Left ventricle myocardium superior (tissue), 1 donor: ENCODE measurements around the gene HTR5A. TPM values are rescaled to one million over a fixed set of nuclear protein-coding genes. Genes with fewer than 3 reads are reported as not detected.
A peak's percentile ranks its signal among the peaks of the same experiment; 100 is the strongest.
"Not testable (repeated sequence)": the region's sequence is repeated elsewhere in the genome, so short reads cannot be mapped to it uniquely, and the experiment has no call there.

Source experiments
- ATAC-seq: fragments of 200-7000 bp; cut with Tn5 transposase; one replicate; pipeline ENCODE4 v1.9.1; 2020; ENCODE audit warnings: mild to moderate bottlenecking, moderate library complexity
- DNase-seq: peaks from one replicate; pipeline ENCODE4 v3.0.0-alpha.2; 2020
- intact Hi-C: fragments of 100-400 bp; cut with micrococcal nuclease; formaldehyde crosslinking; loops from one replicate; pipeline ENCODE4 v1.11.0; 2022
- long read RNA-seq: library from polyadenylated mRNA; unstranded; transcript quantifications from one replicate; pipeline ENCODE4 v2.0.0, GENCODE V29; 2021
- total RNA-seq: library from RNA; stranded (reverse); fragmentation: NEBNext Ultra II Directional; extraction: Animal tissue kit (Norgen Biotek cat#: 25700); gene quantifications from one replicate; pipeline ENCODE4 v1.2.1, GENCODE V29; 2021
- donor health status: DM: no; HTN: yes; CAD: no; lungs with severe emphysema.

HTR5A gene
- not detected for total RNA-seq
- long read RNA-seq = 0 reads

GRCh38 chr7:155069992-155070751 is at the start of gene HTR5A:
TSS of gene HTR5A (plus strand) at chr7:155070324. CDS start at chr7:155070900, 576 bp downstream.
- DNase-seq (peak; percentile 89), ATAC-seq (peak; percentile 97)
- intact Hi-C loops = no loop called here

GRCh38 chr7:155020996-155021395 is 49.1 kb upstream of the HTR5A start:
- ATAC-seq = no peak
- no peak for DNase-seq
- intact Hi-C loops = no loop called here

GRCh38 chr7:155021699-155022145 is 48.4 kb upstream of the HTR5A start:
- ATAC-seq (no peak), DNase-seq (no peak)
- intact Hi-C loops = no loop called here

GRCh38 chr7:155027879-155028278 is 42.2 kb upstream of the HTR5A start:
- intact Hi-C loops = no loop called here
- no peak for ATAC-seq

GRCh38 chr7:155032978-155033377 is 37.1 kb upstream of the HTR5A start:
- intact Hi-C loops = no loop called here
- DNase-seq = no peak
- ATAC-seq = no peak

More at GRCh38 chr7:155027879-155028278, 42.2 kb upstream of the HTR5A start:
- DNase-seq = no peak

DNA sequence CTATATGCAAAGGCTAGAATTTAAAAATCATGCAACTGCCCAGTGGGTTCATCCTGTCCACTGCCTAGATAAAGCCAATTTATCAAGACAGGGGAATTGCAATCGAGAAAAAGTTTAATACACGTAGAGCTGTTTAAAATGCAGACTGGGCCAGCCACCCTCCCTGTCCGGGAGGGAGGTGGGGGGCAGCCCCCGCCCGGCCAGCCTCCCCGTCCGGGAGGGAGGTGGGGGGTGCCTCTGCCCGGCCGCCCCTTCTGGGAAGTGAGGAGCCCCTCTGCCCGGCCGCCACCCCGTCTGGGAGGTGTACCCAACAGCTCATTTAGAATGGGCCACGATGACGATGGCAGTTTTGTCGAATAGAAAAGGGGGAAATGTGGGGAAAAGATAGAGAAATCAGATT is 35.6 kb upstream of the HTR5A start:
- intact Hi-C loops, ATAC-seq: not testable (repeated sequence)

GRCh38 chr7:155038335-155038734 is 31.8 kb upstream of the HTR5A start:
- intact Hi-C loops = no loop called here
- no peak for DNase-seq

More for the DNA sequence above, 35.6 kb upstream of the HTR5A start:
- not testable (repeated sequence) for DNase-seq

GRCh38 chr7:155043756-155044155 is 26.4 kb upstream of the HTR5A start:
- ATAC-seq = no peak
- DNase-seq = no peak
- intact Hi-C loops = no loop called here

More at GRCh38 chr7:155038335-155038734, 31.8 kb upstream of the HTR5A start:
- no peak for ATAC-seq

DNA sequence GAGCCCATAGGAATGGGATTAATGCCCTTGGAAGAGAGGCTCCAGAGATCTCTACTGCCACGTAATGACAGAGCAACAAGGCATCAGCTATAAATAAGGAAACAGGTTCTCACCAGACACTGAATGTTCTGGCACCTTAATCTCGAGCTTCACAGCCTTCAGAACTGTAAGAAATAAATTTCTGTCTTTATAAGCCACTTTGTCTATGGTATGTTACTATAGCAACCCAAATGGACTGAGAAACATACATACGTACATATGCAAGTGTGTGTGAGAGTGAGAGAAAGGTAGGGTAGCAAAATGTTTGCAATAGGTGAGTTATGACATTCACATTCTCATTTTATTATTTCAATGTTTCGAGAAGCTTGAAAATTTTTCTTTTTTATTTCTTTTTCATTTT is 22.1 kb upstream of the HTR5A start:
- ATAC-seq = no peak
- intact Hi-C loops = no loop called here
- DNase-seq = no peak

GRCh38 chr7:155051355-155051754 is 18.8 kb upstream of the HTR5A start:
- ATAC-seq = no peak
- intact Hi-C loops = no loop called here
- no peak for DNase-seq

DNA sequence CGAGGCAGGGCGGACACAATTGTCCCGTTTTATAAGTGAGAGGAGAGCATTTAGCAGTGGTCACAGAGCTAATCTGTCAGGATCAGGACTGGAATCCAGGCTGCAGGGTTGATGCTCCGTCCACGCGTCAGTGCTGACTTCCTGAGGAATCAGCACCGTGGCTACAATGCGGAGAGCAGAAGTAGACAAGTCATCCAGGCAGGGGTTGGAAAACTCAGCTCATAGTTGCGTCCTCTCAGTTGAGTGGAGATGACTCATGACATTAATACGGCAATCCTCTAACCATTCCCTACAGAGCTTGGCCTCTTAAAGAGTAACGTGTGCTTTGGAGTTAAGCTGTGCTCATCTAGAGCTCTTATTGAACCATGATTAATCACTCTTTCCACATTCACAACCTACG is 17.1 kb upstream of the HTR5A start:
- ATAC-seq (no peak), DNase-seq (no peak)
- intact Hi-C loops = no loop called here

- intact Hi-C loops = no loop called here
- DNase-seq (no peak), ATAC-seq (no peak)
These were observed 15.4 kb upstream of the HTR5A start for GRCh38 chr7:155054761-155055160.

DNA sequence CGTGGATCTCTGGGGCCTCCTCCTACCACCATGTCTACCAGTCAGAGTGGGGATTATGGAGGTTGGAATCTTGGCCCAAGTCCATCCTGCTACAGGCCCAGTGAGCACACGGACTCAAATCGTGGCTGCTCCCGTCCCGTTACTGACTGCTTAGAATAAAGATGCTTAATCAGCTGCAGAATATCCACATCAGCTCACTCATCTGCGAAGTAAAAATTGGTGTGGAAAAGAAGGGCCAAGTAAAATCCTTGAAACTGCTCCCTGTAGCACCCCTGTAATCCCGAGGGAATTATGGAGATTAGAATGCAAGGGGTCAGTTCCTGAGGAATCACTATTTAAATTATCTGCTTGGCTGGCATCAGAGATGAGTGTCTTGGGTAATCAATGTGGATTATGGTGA is 13.0 kb upstream of the HTR5A start:
- no peak for ATAC-seq

GRCh38 chr7:155058896-155059295 is 11.2 kb upstream of the HTR5A start:
- ATAC-seq (no peak), DNase-seq (no peak)
- intact Hi-C loops = no loop called here

More for the DNA sequence above, 13.0 kb upstream of the HTR5A start:
- intact Hi-C loops = no loop called here
- DNase-seq = no peak

- intact Hi-C loops = no loop called here
- no peak for DNase-seq
- ATAC-seq = no peak
These were observed 10.4 kb upstream of the HTR5A start for GRCh38 chr7:155059703-155060102.

- ATAC-seq = no peak
- intact Hi-C loops = no loop called here
- DNase-seq = no peak
These were observed 7.7 kb upstream of the HTR5A start for GRCh38 chr7:155062411-155062810.

GRCh38 chr7:155064186-155064585 is 5.9 kb upstream of the HTR5A start:
- no peak for DNase-seq
- intact Hi-C loops = no loop called here
- no peak for ATAC-seq

DNA sequence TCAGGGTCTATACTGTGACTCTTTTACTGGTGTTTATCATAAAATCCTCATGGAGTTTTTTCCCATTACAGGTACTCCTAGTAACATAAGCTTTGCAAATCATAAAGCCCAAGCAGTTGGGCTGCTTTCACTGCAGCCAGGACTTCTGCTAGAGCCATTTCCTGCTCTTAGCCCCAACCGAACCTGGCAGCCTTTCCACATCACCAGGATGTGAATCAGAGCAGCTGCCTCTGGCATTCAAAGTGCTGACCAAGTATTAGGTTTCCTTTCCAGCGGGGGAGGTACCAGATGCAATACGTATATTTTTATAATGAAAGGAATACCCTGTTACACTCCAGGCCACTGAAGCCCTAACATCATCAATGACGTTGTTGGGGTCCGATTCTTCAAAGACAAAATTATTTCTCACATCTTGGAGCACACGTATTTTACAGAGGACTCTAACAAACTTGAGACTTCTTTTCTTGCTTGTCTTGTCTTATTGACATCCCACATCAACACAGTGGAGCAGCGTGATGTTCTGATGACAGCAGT is 3.6 kb upstream of the HTR5A start:
- ATAC-seq = no peak
- no peak for DNase-seq
- intact Hi-C loops = no loop called here

- ATAC-seq (no peak), DNase-seq (no peak)
- intact Hi-C loops = no loop called here
These were observed 1.1 kb downstream of the HTR5A start for GRCh38 chr7:155071121-155071651.

- intact Hi-C loops = no loop called here
- ATAC-seq (no peak), DNase-seq (no peak)
These were observed 1.9 kb downstream of the HTR5A start for GRCh38 chr7:155071916-155072571.
